CD4-positive, alpha-beta T cell treated with Interleukin-6 at 100 ng/mL for 8 hours (primary cell): ENCODE results near the gene MIEN1.
"Not testable (repeated sequence)": the region's sequence is repeated elsewhere in the genome, so short reads cannot be mapped to it uniquely, and the experiment has no call there.

ENCODE experiments used
- DNase-seq: peaks from one replicate; pipeline ENCODE4 v3.0.0-alpha.2; 2020; ENCODE audit warnings: mixed read lengths, low spot score

Gene MIEN1

DNA sequence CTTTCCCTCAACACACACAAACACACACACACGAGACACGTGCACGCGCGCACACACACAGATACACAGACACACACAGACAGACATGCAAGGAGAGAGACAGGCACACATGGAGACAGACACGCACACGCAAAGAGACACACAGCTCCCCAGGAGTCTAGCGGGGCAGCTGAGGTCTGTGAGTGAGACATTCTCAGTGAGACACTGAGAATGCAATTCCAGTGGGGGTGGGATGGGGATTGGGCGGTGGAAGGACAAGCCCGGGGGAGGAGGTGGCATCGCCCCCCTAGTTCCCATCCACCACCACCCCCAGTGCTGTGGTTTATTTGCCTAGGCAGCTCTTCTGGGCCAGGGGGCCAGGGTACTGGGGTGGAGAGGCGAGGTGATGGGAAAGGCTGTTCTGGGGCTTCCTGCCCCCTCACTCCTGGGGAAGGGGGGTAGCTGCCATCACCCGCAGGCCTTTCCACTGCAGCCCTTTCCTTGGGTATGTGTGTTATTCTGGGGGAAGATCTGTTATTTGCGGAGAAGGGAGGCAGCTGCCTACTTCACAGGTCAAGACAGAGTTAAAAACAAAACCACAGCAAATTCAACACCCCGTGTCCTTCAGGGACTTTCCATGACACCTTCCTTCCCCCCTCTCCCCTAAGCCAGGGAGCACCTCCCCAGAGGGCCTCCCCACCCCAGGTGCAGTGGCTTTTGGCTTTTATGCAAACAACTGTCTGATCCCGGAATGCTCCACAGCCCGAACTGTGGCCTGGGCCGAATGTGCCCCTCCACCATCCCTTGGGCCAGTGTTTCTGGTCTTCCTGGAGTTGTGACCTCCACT is 25.4 kb upstream of the MIEN1 start:
- peak; percentile 69 for DNase-seq

DNA sequence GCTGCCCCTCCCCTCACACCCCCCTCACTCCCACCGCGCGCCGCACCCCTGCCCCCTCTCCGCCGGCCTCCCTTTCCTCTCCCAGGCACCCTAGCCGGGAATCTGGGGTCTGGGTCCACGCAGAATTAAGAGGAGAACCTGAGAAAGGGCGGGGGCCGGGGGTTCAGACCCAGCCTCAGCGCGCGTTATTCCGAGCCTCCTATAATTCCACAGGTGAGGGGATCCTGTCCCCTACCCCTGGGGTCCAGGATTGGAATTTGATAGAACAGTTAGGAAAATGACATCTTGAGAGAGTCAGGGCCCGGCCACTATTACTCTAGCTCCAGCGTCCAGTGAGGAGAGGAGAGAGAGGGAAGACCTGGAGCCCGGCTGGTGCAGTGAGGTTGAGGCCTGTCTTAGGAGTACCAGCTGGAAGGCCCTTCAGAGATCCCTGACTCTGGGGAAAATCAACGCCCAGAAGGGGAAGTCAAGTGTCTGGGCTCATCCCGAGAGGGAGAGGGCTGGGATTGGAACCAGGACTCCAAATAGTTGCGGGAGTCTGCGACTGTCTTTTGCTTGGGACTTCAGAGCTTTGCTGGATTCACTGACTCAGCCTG is 24.7 kb upstream of the MIEN1 start:
- DNase-seq = no peak

DNA sequence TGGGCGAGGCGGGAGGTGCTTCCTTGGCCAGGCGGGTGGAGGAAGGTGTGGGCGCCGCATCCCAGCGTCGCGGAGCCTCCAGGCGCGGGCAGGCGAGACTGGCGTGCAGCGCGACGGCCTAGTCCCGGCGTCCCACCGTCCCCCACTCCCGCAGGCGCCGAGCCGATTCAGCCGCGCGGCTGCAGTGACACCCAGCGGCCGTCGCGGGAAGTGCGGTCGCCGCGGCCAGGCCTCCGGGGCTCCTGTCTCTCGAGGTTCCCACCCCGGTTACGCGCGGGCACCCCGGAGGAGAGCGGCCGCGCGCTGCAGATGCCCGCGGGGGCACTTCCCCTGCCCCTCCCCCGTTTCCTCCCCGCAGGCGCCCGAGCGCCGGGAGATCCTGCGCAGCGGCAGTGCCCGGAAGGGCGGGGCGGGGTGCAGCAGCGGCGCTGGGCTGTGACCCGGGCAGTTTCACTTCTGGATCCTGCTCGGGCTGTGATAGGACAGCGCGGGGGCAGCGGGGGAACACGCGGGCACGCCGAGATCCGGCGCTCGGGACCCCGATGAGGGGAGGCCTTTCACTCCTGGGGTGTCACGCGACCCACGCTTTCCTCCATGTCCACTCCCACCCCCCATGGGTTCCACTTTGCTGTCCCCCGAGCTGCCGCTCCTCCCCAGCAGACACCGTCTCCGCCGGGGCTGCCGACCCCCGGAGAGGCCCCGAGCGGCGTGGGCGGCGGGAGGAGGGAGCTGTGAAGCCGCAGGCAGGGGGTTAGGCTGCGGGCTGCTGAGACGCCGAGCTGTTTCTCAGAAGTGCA is 24.0 kb upstream of the MIEN1 start:
- DNase-seq = peak; percentile 98

- peak; percentile 68 for DNase-seq
Measured at GRCh38 chr17:39753514-39754160, 23.3 kb upstream of the MIEN1 start.

- no peak for DNase-seq
Measured at GRCh38 chr17:39752241-39752881, 22.0 kb upstream of the MIEN1 start.

GRCh38 chr17:39751637-39752036 is 21.3 kb upstream of the MIEN1 start:
- DNase-seq = no peak

DNA sequence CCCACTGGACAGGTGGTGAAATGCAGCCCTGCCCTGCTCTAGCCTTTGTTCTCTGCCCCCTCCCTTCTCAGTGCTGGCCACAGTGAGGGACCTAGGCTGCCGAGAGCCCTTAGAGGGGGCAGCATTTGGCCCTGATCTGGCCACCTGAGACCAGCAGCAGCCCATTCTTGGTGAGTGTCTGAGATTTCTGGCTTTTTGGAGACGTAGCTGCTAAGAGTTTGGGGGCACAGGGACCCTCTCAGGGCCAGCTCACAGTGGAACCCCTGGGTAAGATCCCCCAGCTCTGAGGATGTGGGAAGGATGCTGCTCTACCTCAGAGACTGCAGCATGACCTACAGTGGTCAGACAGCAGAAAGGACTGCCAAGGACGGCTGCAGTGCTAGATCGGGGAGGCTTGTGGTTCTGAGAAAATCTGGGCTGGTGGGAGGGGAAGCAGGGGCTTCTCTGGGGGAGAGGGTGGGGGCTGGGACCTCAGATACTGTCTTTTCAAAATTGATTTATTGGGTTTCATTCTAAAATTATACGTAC is 20.7 kb upstream of the MIEN1 start:
- DNase-seq = no peak

GRCh38 chr17:39750131-39751015 is 20.0 kb upstream of the MIEN1 start:
- DNase-seq = no peak

DNA sequence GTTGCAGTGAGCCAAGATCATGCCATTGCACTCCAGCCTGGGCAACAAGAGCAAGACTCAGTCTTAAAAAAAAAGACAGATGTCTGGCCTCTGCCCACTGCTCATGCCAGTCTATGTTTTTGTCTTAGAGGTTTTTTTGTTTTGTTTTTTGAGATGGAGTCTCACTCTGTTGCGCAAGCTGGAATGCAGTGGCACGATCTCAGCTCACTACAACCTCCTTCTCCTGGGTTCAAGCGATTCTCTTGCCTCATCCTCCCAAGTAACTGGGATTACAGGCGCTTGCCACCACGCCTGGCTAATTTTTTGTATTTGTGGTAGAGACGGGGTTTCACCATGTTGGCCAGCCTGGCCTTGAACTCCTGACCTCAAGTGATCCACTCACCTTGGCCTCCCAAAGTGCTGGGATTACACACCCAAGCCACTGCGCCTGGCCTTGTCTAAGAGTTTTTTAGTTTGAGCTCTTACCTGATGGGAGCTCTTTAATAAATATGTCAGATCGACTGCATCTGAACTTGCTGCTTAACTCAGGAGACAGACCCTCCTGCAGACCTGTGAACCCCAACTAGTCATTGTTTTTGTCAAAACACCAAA is 18.2 kb upstream of the MIEN1 start:
- not testable (repeated sequence) for DNase-seq

DNA sequence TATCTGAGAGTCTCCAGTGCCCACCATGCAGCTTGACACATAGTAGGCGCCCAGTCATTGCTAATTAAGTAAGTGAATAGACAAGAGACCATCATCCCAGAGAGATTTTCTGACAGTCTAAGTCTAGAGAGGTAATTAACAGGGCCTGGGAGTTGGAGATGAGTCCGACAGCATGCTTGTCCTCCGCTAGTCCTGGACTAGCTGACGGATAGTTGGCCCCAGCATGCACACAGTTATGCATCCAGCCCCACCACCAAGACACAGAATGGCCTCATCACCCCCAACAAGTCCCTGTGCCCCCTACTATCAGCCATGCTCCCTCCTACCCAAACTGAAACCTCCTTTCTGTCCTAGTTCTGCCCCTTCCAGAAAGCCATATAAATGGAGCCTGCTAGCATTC is 17.4 kb upstream of the MIEN1 start:
- DNase-seq = no peak

DNA sequence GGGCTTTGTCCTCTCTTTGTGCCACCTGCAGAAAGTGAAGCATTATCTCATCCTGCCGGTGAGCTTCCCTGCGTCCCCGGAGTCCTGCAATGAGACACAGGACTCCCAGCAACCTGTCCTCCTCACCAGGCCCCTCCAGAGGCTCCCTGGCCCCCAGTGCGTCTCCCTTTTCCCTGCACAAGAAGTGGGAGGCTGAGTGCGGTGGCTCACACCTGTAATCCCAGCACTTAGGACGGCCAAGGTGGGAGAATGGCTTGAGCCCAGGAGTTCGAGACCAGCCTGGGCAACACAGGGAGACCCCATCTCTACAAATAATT is 15.8 kb upstream of the MIEN1 start:
- no peak for DNase-seq

DNA sequence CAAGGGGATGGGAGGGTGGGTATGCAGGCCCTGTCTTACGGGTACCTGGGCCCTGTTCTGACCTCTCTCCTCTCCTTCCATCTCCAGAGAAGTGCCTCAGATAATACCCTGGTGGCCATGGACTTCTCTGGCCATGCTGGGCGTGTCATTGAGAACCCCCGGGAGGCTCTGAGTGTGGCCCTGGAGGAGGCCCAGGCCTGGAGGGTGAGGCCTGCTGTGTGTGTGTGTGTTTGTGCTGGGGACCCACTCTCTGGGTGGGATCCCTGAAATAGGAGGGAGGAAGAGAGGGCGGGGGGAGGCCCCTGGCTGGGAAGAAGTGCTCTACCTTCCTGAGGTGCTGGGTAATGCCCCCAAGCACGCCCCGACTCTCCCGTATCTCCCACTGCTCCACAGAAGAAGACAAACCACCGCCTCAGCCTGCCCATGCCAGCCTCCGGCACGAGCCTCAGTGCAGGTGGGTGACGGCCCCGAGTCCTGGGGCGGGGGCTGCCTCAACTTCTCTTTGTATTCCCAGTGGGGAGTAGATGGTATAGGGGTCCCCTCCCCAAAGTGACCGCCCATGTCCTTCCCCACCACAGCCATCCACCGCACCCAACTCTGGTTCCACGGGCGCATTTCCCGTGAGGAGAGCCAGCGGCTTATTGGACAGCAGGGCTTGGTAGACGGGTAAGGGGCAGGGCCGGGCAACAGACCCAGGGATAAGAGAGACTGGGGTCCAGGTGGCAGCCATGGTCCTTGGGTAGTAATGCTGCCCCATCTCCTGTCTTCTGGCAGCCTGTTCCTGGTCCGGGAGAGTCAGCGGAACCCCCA is 15.2 kb upstream of the MIEN1 start:
- DNase-seq = no peak

DNA sequence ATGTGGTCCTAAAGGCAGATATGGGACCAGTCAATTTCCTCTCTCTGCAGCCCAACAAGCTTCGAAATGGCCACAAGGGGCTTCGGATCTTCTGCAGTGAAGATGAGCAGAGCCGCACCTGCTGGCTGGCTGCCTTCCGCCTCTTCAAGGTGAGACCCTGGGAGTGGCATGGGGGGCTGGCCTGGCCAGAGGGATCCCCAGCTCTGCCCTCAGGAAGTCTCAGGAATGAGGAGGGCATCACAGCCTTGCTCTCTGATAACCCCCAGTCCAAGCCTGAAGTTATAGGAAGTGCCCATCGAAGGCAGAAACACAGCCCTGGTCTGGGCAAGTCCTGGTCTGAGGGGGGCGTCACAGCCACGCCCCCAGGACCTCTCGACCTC is 14.5 kb upstream of the MIEN1 start:
- no peak for DNase-seq

GRCh38 chr17:39744075-39744835 is 13.9 kb upstream of the MIEN1 start:
- DNase-seq = no peak

GRCh38 chr17:39742856-39743436 is 12.6 kb upstream of the MIEN1 start:
- DNase-seq = no peak

GRCh38 chr17:39742126-39742855 is 12.0 kb upstream of the MIEN1 start:
- DNase-seq = no peak

DNA sequence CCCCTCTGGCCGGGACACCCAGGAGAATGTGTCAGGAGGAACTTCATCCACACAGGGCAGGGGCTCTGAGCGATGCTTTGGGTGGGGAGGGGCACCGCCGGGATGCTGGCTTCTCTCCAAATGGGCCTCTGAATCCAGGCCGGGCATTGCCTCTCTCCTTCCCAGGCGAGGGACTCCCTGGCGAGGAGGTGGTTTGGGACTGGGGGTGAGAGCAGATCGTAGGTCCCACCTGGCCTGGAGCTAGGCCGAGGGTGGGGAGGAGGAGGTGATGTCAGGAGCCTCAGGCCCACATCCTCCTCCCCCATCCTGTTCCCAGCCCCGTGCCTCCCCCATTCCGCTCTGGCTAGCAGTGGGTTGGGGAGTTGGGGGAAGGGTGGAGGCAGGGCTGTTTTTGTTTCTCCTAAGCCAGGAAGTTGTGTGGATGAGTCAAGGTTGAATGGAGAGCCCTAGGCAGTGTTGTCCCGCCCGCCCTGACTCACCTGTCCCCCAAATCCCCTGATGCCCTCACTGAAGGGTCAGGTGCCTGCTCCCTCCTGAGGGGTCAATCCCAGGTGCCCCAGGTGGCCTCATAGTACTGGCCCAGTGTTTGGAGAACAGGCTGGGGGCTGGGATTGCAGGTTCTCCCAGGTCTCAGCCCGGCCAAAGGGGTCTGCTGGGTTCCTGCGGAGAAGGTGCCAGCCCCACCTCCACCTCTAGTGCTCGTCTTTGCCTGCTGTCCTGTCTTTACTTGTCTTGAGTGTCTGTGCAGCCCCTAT is 10.2 kb upstream of the MIEN1 start:
- DNase-seq = no peak
